ENCODE data around the gene PSME4. TPM values are rescaled to one million over a fixed set of nuclear protein-coding genes. Genes with fewer than 3 reads are reported as not detected.
"Not testable (repeated sequence)": the region's sequence is repeated elsewhere in the genome, so short reads cannot be mapped to it uniquely, and the experiment has no call there.

Gene PSME4
- total RNA-seq, 4 donors from 2014 or later: 39.1 to 66.1 (median 48.5) TPM

GRCh38 chr2:53861824-53862223 lies 109.0 kb downstream of the PSME4 start:
- Histone ChIP-seq H3K4me3 (no peak overlapping the region), H3K27ac (no peak overlapping the region), H3K36me3 (peaks cover 31% of the 10 kb centered on the region), H3K9me3 (no peaks in the 10 kb centered on the region), H3K4me1 (peaks cover 16% of the 10 kb centered on the region), H3K27me3 (no peaks in the 10 kb centered on the region)
- DNase-seq (ENCODE audit: low spot score in 2 of 2): no peak
- 89% methylated on average over 5 of the region's 5 CpGs for WGBS
- no peak for TF ChIP-seq CTCF (IDR thresholded peaks at IDR 0.05)
- no peak for TF ChIP-seq POLR2A (IDR thresholded peaks at IDR 0.05)

- Histone ChIP-seq H3K9me3 (no peaks in the 10 kb centered on the region), H3K4me3 (peak within 1 kb of the TSS; percentile 55), H3K4me1 (peaks cover 12% of the 10 kb centered on the region), H3K27ac (peak within 1 kb of the TSS; percentile 56), H3K36me3 (peaks cover 19% of the 10 kb centered on the region), H3K27me3 (no peaks in the 10 kb centered on the region)
- DNase-seq (ENCODE audit: low spot score in 2 of 2): no peak
- TF ChIP-seq CTCF (IDR thresholded peaks at IDR 0.05) (no peak), POLR2AphosphoS5 (IDR thresholded peaks at IDR 0.05) (no peak), EP300 (IDR thresholded peaks at IDR 0.05) (no peak), POLR2A (IDR thresholded peaks at IDR 0.05) (no peak)
- WGBS: 59% methylated on average over 14 of the region's 72 CpGs
Measured at GRCh38 chr2:53859206-53860181, 111.3 kb downstream of the PSME4 start, which contains the start of gene GPR75. GPR75 (minus strand) TSS chr2:53859967; CDS start chr2:53854756, 5,211 bp downstream.

GRCh38 chr2:53856272-53856671 lies 114.5 kb downstream of the PSME4 start:
- no peaks in the 10 kb centered on the region for H3K9me3 ChIP-seq
- no peak for DNase-seq (ENCODE audit: low spot score in 2 of 2)
- no peaks in the 10 kb centered on the region for H3K27me3 ChIP-seq
- H3K27ac ChIP-seq: no peak overlapping the region
- H3K36me3 ChIP-seq: peaks cover 16% of the 10 kb centered on the region
- H3K4me1 ChIP-seq: peaks cover 12% of the 10 kb centered on the region
- WGBS: 83% methylated on average over 2 of the region's 2 CpGs
- no peak overlapping the region for H3K4me3 ChIP-seq
- TF ChIP-seq EP300 (IDR thresholded peaks at IDR 0.05) (no peak), POLR2A (IDR thresholded peaks at IDR 0.05) (no peak), POLR2AphosphoS5 (IDR thresholded peaks at IDR 0.05) (no peak), CTCF (IDR thresholded peaks at IDR 0.05) (no peak)

- no peaks in the 10 kb centered on the region for H3K27me3 ChIP-seq
- H3K36me3 ChIP-seq: peaks cover 16% of the 10 kb centered on the region
- no peak for DNase-seq (ENCODE audit: low spot score in 2 of 2)
- no peak overlapping the region for H3K27ac ChIP-seq
- H3K4me1 ChIP-seq: peaks cover 5% of the 10 kb centered on the region
- no peak overlapping the region for H3K4me3 ChIP-seq
- TF ChIP-seq POLR2AphosphoS5 (IDR thresholded peaks at IDR 0.05): no peak
- TF ChIP-seq CTCF (IDR thresholded peaks at IDR 0.05): no peak
- H3K9me3 ChIP-seq: no peaks in the 10 kb centered on the region
- WGBS: 82% methylated on average over 2 of the region's 2 CpGs
Measured at GRCh38 chr2:53854678-53855077, 116.1 kb downstream of the PSME4 start.

- Histone ChIP-seq H3K27me3 (no peaks in the 10 kb centered on the region), H3K36me3 (peaks cover 14% of the 10 kb centered on the region), H3K9me3 (no peaks in the 10 kb centered on the region), H3K4me1 (no peaks in the 10 kb centered on the region), H3K4me3 (no peak overlapping the region), H3K27ac (no peak overlapping the region)
- WGBS: 96% methylated on average over 4 of the region's 4 CpGs
- no peak for TF ChIP-seq POLR2A (IDR thresholded peaks at IDR 0.05)
- no peak for TF ChIP-seq EP300 (IDR thresholded peaks at IDR 0.05)
- no peak for TF ChIP-seq POLR2AphosphoS5 (IDR thresholded peaks at IDR 0.05)
- no peak for TF ChIP-seq CTCF (IDR thresholded peaks at IDR 0.05)
- no peak for DNase-seq (ENCODE audit: low spot score in 2 of 2)
Measured at GRCh38 chr2:53852532-53852931, 118.3 kb downstream of the PSME4 start.

GRCh38 chr2:53851052-53851757 lies 119.6 kb downstream of the PSME4 start:
- not testable (repeated sequence) for H3K27me3 ChIP-seq; H3K4me3 ChIP-seq; H3K27ac ChIP-seq; H3K4me1 ChIP-seq; DNase-seq (ENCODE audit: low spot score in 2 of 2); H3K9me3 ChIP-seq
- WGBS: 85% methylated on average over 9 of the region's 9 CpGs
- H3K36me3 ChIP-seq: peaks cover 14% of the 10 kb centered on the region

All from suprapubic skin (tissue), 4 donors.